Ovary (tissue), 9 donors: Measurements from ENCODE around the gene ZNF846. TPM values are rescaled to one million over a fixed set of nuclear protein-coding genes. Genes with fewer than 3 reads are reported as not detected.

ENCODE experiments used
- polyA plus RNA-seq, 2 donors: library from polyadenylated mRNA; stranded (reverse); fragments of 200-250 nt in 1 of 2; fragments of 350-450 nt in 1 of 2; fragmentation: Illumina TruSeq in 1 of 2; extraction: RNeasy Lipid Tissue Mini Kit (QIAGEN cat#74804) in 1 of 2; gene quantifications; one replicate each; pipeline ENCODE4 v1.2.3, GENCODE V29; 2013 to 2014
- total RNA-seq, 7 donors: library from RNA; depleted of rRNA in 2 of 7; stranded (reverse); fragments of >200 nt in 2 of 7; fragmentation: NEBNext Ultra II Directional in 3 of 7; extraction: Animal tissue kit (Norgen Biotek cat#: 25700) in 3 of 7; gene quantifications; one replicate each; pipeline versions ENCODE4 v1.1.0 to v1.2.4, GENCODE V29; 2016 to 2023
- donor health status: DM: no; HTN: no; CAD: no; lungs with moderate emphysema.
- donor health status: DM: no; HTN: no; CAD: no.
- donor health status: Bipolar disorder and iron deficiency.
- donor health status: DM: yes; HTN: yes; CAD: no.
- donor health status: DM: no; HTN: no; CAD: no.
- donor health status: DM: yes; HTN: yes; CAD: no.

The ZNF846 gene
- total and polyA plus RNA-seq, 9 donors = 10.6 to 31.0 (median 20.3) TPM

Other genes starting within 250 kb of the ZNF846 start
- gene ZNF426, start 230.1 kb downstream of the ZNF846 start, total RNA-seq = 10 to 100 TPM; 12.9 to 35.1 (median 29.3) TPM
- 10 to 100 TPM in 1 of 2 donors, 1 to 10 TPM in 1; 7.7 to 16.9 TPM for gene ZNF426, start 230.1 kb downstream of the ZNF846 start, polyA plus RNA-seq
- gene ZNF121, start 184.2 kb downstream of the ZNF846 start, total RNA-seq = 10 to 100 TPM; 19.6 to 49.0 (median 33.2) TPM
- gene ZNF121, start 184.2 kb downstream of the ZNF846 start, polyA plus RNA-seq = 1 to 10 TPM; 4.2 to 5.8 TPM
- gene ZNF561, start 147.5 kb downstream of the ZNF846 start, total RNA-seq = 10 to 100 TPM; 30.9 to 48.3 (median 39.5) TPM
- 10 to 100 TPM; 27.1 to 38.5 TPM for gene ZNF561, start 147.5 kb downstream of the ZNF846 start, polyA plus RNA-seq
- 10 to 100 TPM; 26.0 to 54.6 (median 36.2) TPM for gene ZNF562, start 93.6 kb downstream of the ZNF846 start, total RNA-seq
- 10 to 100 TPM in 1 of 2 donors, 1 to 10 TPM in 1; 8.1 to 12.2 TPM for gene ZNF562, start 93.6 kb downstream of the ZNF846 start, polyA plus RNA-seq
- gene FBXL12, start 50.3 kb upstream of the ZNF846 start, total RNA-seq = 10 to 100 TPM; 22.3 to 34.4 (median 27.7) TPM
- 10 to 100 TPM; 18.3 to 24.0 TPM for gene FBXL12, start 50.3 kb upstream of the ZNF846 start, polyA plus RNA-seq
- 100 to 1,000 TPM; 217 to 412 (median 255) TPM for gene UBL5, start 59.2 kb upstream of the ZNF846 start, total RNA-seq
- 100 to 1,000 TPM; 315 to 492 TPM for gene UBL5, start 59.2 kb upstream of the ZNF846 start, polyA plus RNA-seq
- 10 to 100 TPM; 49.2 to 70.9 (median 61.0) TPM for gene PIN1, start 66.6 kb upstream of the ZNF846 start, total RNA-seq
- gene PIN1, start 66.6 kb upstream of the ZNF846 start, polyA plus RNA-seq = 10 to 100 TPM in 1 of 2 donors, 1 to 10 TPM in 1; 6.3 to 94.2 TPM
- 10 to 100 TPM in 5 of 7 donors, 1 to 10 TPM in 2; 3.9 to 19.3 (median 13.2) TPM for gene OLFM2, start 167.8 kb upstream of the ZNF846 start, total RNA-seq
- 1 to 10 TPM; 4.0 to 7.1 TPM for gene OLFM2, start 167.8 kb upstream of the ZNF846 start, polyA plus RNA-seq
- gene COL5A3, start 241.8 kb upstream of the ZNF846 start, total RNA-seq = 1 to 10 TPM; 1.7 to 9.0 (median 4.4) TPM
- gene COL5A3, start 241.8 kb upstream of the ZNF846 start, polyA plus RNA-seq = 1 to 10 TPM; 1.5 to 6.7 TPM
- not detected for gene RDH8, start 244.7 kb upstream of the ZNF846 start, total RNA-seq
- gene RDH8, start 244.7 kb upstream of the ZNF846 start, polyA plus RNA-seq = not detected